Activated naive CD4-positive, alpha-beta T cell treated with anti-CD3 and anti-CD28 coated beads, Interleukin-2, amount 50 U/mL, for 16 hours (primary cell): ENCODE measurements around the gene SYT15.
"Not testable (repeated sequence)": the region's sequence is repeated elsewhere in the genome, so short reads cannot be mapped to it uniquely, and the experiment has no call there.

Experiments
- DNase-seq: peaks from one replicate; pipeline ENCODE4 v3.0.0-alpha.2; 2020

The SYT15 gene

DNA sequence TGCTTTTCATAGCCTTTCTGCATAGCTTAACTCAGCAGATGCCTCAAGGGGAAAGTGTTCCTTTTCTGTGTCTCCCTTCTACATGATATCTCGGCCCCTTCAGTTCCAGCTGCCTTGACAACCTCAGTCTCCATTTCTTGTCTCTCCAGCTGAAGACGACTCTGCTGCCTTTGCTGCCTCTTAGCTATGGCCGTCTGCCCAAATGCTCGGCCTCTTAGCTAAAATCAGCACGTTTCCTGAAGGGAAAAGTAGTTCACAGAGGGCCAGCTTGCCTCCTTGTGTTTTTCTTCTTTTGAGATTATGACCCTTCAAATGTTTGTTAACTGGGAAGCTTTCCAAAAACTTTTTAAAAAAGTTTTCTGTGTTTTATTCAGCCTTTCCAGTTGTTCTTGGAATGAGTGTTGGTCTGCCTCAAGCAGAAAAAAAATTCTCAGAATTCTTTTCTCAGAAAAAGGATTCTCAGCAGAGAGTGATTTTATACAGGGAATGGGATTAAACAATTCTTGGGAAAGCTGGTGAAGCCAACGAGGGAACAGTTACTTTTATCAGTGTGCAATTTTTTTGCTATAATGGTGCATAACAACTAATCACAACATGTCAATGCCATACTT is 15.6 kb downstream of the SYT15 start:
- DNase-seq, result not testable (repeated sequence)

DNA sequence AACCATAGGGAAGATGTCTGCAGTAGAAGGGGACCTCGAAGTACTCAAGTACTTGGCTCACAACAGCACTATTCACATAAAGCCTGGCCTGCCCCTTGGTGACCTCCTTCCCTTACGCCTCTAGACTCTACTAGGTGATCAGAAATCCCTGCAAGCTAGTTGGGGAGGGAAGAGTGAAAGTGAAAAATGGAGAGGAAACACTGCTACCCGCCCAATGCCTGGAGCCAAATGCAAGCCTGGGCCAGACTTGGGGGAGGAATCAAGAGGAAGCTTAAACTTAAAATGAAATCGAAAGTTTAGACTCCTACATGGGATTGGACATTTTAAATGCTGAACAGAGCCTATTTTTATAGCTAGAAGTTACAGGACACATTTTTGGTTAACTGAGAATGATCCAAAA is 17.6 kb downstream of the SYT15 start:
- DNase-seq, result not testable (repeated sequence)

DNA sequence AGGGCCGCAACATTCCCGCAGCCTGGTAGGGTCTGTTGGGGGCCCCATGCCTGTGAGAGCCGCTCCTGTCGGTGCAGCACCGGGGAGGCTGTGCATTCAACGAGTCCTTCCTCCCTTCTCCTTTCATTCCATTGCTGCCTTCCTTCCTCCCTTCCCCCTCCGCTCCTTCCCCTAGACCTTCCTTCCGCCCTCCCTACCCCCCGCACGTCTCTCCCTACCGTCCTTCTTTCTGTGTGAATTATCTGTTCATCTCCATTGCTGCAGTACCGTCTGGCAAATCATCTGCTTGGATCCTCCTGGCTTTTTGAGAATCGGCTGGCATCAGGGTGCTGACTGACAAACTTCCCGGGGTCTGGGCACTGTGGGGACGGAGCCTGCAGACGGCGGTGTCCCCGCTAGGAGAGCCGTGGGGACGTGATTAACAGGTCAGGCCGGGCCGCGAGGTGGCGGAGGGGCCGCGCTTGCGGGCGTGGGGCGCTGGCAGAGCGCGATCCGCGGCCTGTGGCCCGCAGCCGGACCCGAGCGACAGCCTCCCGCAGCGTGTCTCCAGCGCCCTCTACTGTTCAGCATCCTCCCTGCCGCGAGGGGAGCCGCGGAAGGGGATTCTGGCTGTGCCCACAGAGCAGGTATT is 18.8 kb downstream of the SYT15 start:
- DNase-seq, result not testable (repeated sequence)

DNA sequence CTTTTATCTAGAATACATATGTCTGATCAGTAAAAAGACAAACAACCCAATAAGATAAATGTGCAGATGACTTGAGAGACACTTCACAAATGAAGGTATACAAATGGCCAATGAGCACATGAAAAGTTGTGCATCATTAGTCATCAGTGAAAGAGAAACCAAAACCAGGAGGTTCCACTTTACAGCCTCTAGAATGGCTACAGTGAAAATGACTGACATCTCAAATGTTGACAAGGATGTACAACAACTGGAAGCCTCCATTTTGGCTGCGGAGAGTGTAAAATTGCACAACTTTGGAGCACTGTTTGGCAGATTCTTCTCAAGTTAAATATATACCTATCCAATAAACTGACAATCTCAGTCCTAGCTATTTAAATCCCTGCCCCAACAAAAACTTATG is 21.6 kb downstream of the SYT15 start:
- not testable (repeated sequence) for DNase-seq

DNA sequence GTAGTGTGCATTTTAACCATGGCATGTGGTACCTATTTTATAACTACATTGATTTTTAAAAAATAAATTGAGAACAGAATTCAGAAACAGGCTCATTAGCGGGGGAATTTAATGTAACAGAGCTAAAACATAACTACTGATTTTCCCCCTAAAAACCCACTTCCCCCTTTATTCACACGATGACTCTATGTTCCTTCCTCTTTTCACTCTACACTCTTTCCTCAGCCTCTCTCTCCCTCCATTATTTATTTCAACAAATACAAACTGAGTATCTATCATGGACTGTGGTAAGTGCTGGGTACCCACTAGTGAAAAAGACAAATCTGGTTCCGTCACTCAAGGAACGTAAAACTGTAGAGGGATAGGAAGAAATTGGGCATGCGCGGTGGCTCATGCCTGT is 36.6 kb downstream of the SYT15 start:
- not testable (repeated sequence) for DNase-seq

DNA sequence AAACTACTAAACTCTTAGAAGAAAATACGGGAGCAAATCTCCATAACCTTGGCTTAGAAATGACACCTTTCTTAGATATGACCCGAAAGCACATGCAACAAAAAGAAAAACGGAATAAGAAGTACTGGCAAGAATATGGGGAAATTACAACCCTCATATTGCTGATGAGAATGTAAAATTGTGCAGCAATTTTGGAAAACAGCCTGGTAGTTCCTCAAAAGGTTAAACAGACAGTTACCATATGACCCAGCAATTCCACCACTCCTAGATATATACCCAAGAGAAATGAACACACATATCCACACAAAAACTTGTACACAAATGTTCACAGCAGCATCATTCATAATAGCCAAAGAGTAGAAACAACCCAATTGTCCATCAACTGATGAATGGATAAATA is 37.3 kb downstream of the SYT15 start:
- not testable (repeated sequence) for DNase-seq

DNA sequence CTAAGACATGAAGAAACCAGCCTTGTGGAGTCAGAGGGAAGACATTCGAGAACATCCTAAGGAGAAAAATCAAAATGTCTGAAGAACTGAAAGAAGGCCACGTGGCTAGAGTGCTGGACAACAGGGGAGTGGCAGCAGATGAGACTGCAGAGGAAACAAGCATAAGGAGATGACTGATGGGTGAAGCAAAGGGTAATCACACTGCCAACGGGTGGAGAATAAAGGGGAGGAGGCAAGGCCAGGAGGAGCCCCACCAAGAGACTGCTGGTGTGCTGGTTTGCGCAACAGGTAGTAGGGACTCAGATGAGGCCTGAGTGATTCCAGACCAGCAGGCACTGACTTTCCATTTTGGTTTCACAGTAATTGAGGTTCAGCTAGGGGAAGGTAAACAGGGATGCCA is 38.2 kb downstream of the SYT15 start:
- DNase-seq, result not testable (repeated sequence)

DNA sequence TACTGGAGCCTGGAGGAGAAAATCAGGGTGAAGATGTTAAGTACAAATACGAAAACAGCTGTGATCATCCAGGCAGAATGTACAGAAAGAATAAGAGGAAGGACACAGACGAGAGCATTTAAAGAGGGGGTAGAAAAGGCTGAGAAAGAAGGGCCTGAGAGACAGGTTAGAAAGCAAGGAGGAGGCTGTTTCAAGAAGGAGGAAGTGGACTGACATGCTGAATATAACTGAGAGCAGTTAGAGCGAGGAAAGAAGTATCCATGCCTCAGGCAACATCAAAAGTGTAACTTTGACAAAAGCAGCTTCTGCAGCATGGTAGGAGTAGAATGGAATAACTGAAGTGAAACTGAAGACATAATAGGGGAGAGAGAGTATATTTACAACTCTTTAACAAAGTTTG is 39.0 kb downstream of the SYT15 start:
- DNase-seq, result not testable (repeated sequence)

DNA sequence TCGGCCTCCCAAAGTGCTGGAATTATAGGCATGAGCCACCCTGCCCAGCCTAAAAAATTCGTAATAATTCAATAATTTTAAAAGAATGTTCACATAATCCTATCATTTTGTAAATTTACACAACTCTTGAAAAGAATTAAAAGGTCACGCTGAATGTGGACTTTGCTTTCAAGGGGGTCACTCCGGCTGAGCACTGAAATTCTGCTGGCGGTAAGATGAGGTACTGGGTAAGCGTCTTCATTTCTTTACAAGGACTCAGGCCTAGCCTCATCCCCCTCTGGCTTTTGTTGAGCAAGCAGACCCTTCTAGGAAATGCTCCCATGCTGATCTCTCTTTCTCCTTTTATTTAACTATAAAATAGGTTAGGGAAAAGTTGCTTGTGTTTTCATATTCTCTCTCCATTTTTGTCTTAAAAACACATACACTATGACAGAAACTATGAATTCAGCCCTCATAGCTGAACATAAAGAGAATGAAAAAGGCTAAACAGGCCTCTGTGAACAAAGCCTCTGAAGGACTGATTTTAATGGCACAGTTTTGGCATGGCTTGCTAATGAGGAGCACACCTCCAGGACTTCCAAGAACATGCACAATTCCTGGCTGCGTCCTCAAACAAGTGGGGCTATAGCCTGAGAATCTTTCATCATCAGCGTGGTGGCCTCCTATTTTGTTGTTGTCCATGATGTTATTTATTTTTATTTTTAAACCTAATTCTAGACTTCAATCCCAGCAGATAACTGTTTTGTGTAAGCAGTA is 45.1 kb downstream of the SYT15 start:
- DNase-seq, result not testable (repeated sequence)

DNA sequence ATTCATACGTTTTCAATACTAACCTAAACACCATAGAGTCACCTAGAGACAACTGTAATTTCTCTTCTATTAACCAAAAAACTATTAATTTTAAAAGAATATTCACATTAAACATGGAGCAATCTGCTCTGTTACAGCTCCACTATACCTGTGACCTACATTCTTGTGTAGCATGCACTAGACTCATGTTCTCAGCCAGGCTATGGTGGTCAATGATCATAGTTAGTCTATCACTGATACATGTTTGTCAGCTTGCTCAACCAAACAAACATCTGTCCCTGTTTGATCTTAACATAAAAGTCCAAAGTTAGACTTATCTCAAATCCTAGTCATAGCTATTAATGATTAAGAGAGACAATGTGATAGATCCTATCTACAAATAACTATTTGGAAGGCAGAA is 50.9 kb downstream of the SYT15 start:
- not testable (repeated sequence) for DNase-seq

DNA sequence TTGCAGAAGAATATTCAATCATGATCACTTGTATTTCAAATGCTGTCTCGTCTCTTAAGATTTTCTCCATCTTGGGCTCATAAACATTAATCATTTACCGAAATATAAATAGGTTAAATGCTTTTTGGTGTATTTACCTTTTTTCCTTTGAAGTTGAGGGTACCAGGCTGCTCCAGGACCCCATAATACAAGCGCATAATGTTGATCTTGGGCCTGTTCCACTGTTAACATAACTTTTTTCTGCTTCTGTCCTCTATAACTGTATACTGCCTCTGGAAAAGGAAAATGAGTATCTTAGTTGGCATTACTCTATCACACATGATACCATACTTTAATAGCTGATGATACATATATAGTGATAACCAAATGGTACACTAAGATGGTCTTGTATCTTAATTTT is 51.9 kb downstream of the SYT15 start:
- DNase-seq, result not testable (repeated sequence)

DNA sequence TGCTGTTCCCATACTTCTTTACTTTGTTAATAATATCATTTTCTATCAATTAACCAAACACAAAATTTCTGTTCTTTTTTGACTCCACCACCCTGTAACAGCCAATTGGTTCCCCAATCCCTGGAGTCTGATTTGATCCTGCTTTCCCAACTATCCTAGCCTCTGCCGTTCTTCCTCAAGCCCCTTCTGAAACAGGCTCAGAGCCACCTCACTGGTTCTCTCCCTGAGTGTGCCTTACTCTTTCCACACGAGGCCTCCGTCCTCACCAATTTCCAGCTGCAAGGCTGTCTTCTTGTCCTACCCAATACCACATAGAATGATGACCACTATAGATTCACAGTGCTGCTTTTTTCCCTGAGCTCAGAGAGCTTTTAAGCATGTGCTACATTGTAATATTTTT is 52.8 kb downstream of the SYT15 start:
- DNase-seq, result not testable (repeated sequence)

DNA sequence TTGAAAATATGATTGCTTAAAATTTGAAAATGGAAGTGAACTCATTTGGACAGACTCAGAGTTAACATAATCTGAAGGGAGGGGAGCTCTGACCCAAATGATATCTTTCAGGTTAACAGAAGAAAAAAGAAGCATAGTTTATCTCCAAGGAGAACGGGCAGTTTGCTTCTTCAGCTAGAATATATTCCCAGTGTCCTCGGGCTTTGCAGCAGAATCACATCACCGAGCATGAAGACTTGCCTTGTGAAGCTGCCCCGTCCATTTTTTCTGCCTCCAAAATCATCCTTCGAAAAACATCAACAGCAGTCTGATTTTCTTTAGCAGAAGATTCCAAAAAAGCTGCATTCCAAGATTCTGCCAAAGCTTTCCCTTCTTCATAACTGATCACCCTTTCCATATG is 55.8 kb downstream of the SYT15 start:
- not testable (repeated sequence) for DNase-seq

DNA sequence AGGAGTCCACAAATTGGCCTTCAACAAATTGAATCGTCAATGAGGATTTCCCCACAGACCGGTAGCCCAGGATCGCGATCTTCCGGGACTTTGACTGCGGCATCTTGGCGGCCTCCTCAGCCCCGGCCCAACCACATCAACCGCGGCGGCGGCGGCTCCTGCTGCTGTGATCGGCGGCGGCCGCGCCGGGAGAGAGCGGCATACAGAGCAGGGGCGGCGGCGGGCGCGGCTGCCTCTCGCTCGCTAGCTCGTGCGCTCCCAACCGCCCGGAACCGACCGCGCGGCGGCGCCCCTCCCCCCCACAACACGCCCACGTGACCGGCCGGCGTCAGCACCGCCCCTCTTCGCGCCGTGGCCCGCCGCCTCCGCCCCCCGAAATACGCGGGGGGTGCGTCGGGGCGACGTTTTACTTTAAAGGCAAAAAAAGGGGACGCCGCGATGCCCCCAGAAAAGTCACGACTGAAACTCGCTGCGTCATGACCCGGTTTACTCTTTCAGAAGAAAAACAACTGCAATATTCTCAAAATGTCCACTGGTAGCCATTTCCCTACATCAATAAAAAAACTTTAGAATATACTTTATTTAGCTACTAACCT is 56.5 kb downstream of the SYT15 start:
- peak; percentile 13 for DNase-seq

DNA sequence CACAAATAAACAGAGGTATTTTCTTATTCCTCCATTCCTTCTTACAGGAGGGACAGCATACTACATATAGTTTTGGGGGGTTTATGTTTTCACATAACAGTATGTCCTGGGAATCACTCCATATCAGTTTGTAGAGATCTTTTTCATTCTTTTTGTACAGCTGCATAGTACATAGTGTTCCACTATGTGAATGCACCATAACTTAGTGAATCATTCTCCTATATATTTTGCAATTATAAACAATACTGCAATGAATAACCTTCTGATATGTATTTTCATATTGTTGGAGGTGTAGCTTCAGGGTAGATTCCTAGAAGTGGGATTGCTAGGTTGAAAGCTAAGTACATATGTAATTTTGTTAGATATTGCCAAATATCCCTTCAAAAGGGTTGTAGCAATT is 61.1 kb downstream of the SYT15 start:
- DNase-seq, result not testable (repeated sequence)
